Ectodermal cell (in vitro differentiated cells): ENCODE results near the gene PSMC1.

ENCODE experiments used
- H3K27ac ChIP-seq: 2 replicates; pipeline ENCODE4 v1.7.0; 2013; ENCODE audit warnings: mild to moderate bottlenecking, low read depth, low read length; ENCODE audit not compliant: insufficient read depth, poor library complexity, severe bottlenecking
- H3K27me3 ChIP-seq: 2 replicates; pipeline ENCODE4 v1.7.0; 2013; ENCODE audit warnings: mild to moderate bottlenecking, low read length; ENCODE audit not compliant: insufficient read depth, control insufficient read depth, poor library complexity, severe bottlenecking
- H3K36me3 ChIP-seq: one replicate; pipeline ENCODE4 v1.7.0; 2013; ENCODE audit warnings: low read length; ENCODE audit not compliant: control insufficient read depth, insufficient read depth
- H3K4me1 ChIP-seq: one replicate; pipeline ENCODE4 v1.7.0; 2013; ENCODE audit warnings: low read length; ENCODE audit not compliant: control insufficient read depth, insufficient read depth
- H3K4me3 ChIP-seq: 2 replicates; pipeline ENCODE4 v1.7.0; 2013; ENCODE audit warnings: low read depth, low read length, control low read depth; ENCODE audit not compliant: insufficient read depth
- H3K9me3 ChIP-seq: 2 replicates; pipeline ENCODE4 v1.7.0; 2013; ENCODE audit warnings: mild to moderate bottlenecking, low read length, moderate library complexity; ENCODE audit not compliant: control insufficient read depth
- WGBS, 2 experiments: methylation state at CpG; one replicate each; pipeline ENCODE4 v1.1.7; 2013; ENCODE audit warnings: missing lambda C conversion rate in 2 of 2; 5-methylcytosine and 5-hydroxymethylcytosine counted together

Gene PSMC1

GRCh38 chr14:90290337-90291011 lies 34.1 kb downstream of the PSMC1 start:
- Histone ChIP-seq H3K4me3 (no peak overlapping the region), H3K36me3 (peaks cover 39% of the 10 kb centered on the region), H3K9me3 (no peaks in the 10 kb centered on the region), H3K27ac (no peak overlapping the region), H3K4me1 (no peaks in the 10 kb centered on the region), H3K27me3 (no peaks in the 10 kb centered on the region)
- WGBS, 2 experiments, result 80 to 83% methylated on average over 5 to 6 of the region's 6 CpGs

GRCh38 chr14:90291699-90292098 lies 35.3 kb downstream of the PSMC1 start:
- Histone ChIP-seq H3K9me3 (no peaks in the 10 kb centered on the region), H3K4me3 (no peak overlapping the region), H3K27me3 (no peaks in the 10 kb centered on the region), H3K27ac (no peak overlapping the region), H3K4me1 (no peaks in the 10 kb centered on the region), H3K36me3 (peaks cover 39% of the 10 kb centered on the region)
- WGBS, 2 experiments, result 84 to 86% methylated on average over 7 of the region's 7 CpGs

GRCh38 chr14:90293766-90294730 lies 37.7 kb downstream of the PSMC1 start:
- Histone ChIP-seq H3K9me3 (no peaks in the 10 kb centered on the region), H3K4me3 (no peak overlapping the region), H3K27ac (no peak overlapping the region), H3K36me3 (peaks cover 27% of the 10 kb centered on the region), H3K27me3 (no peaks in the 10 kb centered on the region), H3K4me1 (no peaks in the 10 kb centered on the region)
- WGBS, 2 experiments, result 93 to 96% methylated on average over 11 of the region's 11 CpGs

DNA sequence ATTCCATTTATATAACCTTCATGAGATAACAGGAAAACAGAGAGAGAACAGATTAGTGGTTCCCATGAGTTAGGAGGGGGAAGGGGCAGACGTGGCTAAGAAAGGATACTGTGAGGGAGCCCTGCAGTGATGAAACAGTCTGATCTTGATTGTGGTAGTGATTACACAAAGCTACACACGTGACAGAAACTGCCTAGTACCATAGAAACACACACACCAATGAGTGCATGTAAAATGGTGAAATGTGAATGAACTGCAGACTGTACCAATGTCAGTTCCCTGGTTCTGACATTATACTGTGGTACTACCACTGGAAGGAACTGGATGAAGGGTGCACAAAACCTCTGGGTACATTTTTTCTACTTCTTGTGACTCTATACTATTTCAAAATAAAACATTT lies 38.5 kb downstream of the PSMC1 start:
- Histone ChIP-seq H3K27ac (no peak overlapping the region), H3K4me3 (no peak overlapping the region), H3K27me3 (no peaks in the 10 kb centered on the region), H3K4me1 (no peaks in the 10 kb centered on the region), H3K9me3 (no peaks in the 10 kb centered on the region), H3K36me3 (peaks cover 25% of the 10 kb centered on the region)
- WGBS, 2 experiments, result 91 to 94% methylated on average over 1 to 2 of the region's 2 CpGs

DNA sequence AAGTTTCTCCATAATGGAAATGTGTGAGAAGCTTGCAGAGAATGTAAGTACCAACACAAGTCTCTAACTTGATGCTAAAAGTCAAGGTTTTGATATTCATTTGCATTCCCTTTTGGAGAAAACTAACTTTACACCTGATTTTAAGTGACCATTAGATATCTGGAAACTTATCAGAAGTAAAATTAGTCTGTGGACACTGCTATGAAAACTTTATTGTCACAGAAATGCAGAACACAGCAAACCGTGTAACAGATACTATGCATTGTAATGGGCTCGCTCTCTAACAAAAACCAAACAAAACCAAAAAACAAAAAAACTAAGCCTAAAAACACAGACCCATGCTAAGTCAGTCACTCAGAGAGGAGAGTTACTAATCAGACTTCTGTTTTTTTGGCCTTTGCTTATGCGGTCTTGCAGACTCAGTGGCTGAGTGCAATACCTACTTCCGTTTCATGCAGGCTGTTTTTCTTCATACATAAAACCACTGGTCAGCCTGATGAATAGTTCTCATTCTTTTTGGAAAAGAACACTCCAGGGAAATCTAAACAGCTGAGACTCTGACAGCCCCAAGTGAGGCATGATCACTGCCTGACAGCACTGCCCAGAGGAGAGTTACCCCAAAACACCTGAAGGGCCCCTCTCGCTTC lies 39.6 kb downstream of the PSMC1 start:
- Histone ChIP-seq H3K4me3 (no peak overlapping the region), H3K9me3 (no peaks in the 10 kb centered on the region), H3K4me1 (no peaks in the 10 kb centered on the region), H3K36me3 (peaks cover 18% of the 10 kb centered on the region), H3K27me3 (no peaks in the 10 kb centered on the region), H3K27ac (no peak overlapping the region)
- 91 to 92% methylated on average over 5 of the region's 5 CpGs for WGBS, 2 experiments

- no peaks in the 10 kb centered on the region for H3K4me1 ChIP-seq
- H3K4me3 ChIP-seq, result no peak overlapping the region
- WGBS, 2 experiments, result 94 to 98% methylated on average over 7 of the region's 7 CpGs
- H3K36me3 ChIP-seq, result peaks cover 15% of the 10 kb centered on the region
- H3K9me3 ChIP-seq, result no peaks in the 10 kb centered on the region
- no peak overlapping the region for H3K27ac ChIP-seq
- no peaks in the 10 kb centered on the region for H3K27me3 ChIP-seq
Observed at GRCh38 chr14:90296641-90297040, 40.3 kb downstream of the PSMC1 start.

DNA sequence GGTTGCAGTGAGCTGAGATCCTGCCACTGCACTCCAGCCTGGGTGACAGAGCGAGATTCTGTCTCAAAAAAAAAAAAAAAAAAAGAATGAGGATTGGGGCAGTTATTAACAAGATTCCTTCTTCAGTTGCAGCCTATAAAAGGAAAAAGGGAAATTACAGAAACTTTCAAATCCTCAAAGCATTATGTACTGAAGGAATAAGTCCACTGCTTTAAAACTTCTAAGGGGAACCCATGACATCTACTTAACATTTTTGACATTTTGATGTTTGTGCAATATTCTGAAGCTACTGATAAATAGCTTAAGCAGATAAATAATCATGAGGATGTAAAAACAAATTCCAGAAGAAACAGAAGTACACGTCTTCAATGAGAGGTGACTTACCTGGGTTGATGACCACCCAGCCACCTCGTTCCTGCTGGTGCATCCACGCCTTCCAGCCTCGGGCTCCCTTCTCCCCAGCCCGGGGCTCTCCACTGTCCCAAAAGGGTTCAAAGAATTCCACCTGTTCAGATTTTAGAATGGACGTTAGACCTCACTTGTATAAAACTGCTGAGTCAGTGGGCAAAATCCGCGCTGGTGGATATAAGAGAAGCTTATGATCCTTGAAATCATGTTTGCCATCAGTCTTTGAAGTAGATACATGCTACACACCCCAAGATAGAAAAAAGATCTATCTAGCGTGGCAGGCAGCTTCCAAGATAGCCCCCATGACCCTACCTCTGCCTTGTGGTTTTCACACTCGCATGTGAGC lies 41.7 kb downstream of the PSMC1 start:
- WGBS, 2 experiments, result 95 to 98% methylated on average over 11 of the region's 11 CpGs
- no peaks in the 10 kb centered on the region for H3K9me3 ChIP-seq
- no peaks in the 10 kb centered on the region for H3K27me3 ChIP-seq
- H3K36me3 ChIP-seq, result peaks cover 6% of the 10 kb centered on the region
- no peak overlapping the region for H3K27ac ChIP-seq
- H3K4me1 ChIP-seq, result no peaks in the 10 kb centered on the region
- no peak overlapping the region for H3K4me3 ChIP-seq

- WGBS, 2 experiments, result 77 to 81% methylated on average over 7 of the region's 7 CpGs
- H3K4me1 ChIP-seq, result no peaks in the 10 kb centered on the region
- no peak overlapping the region for H3K4me3 ChIP-seq
- no peak overlapping the region for H3K27ac ChIP-seq
- no peaks in the 10 kb centered on the region for H3K9me3 ChIP-seq
- no peaks in the 10 kb centered on the region for H3K27me3 ChIP-seq
- peaks cover 6% of the 10 kb centered on the region for H3K36me3 ChIP-seq
Observed at GRCh38 chr14:90299408-90299807, 43.1 kb downstream of the PSMC1 start.

- no peaks in the 10 kb centered on the region for H3K4me1 ChIP-seq
- WGBS, 2 experiments, result 98 to 100% methylated on average over 2 of the region's 2 CpGs
- H3K4me3 ChIP-seq, result no peak overlapping the region
- H3K36me3 ChIP-seq, result peaks cover 4% of the 10 kb centered on the region
- H3K27ac ChIP-seq, result no peak overlapping the region
- no peaks in the 10 kb centered on the region for H3K9me3 ChIP-seq
- H3K27me3 ChIP-seq, result no peaks in the 10 kb centered on the region
Observed at GRCh38 chr14:90300611-90301047, 44.3 kb downstream of the PSMC1 start.
